T-helper 1 cell (primary cell): ENCODE results near the gene OR7E24.
A peak's percentile ranks its signal among the peaks of the same experiment; 100 is the strongest.
"Not testable (repeated sequence)": the region's sequence is repeated elsewhere in the genome, so short reads cannot be mapped to it uniquely, and the experiment has no call there.

Source experiments
- DNase-seq, 5 donors: peaks; one replicate each; pipeline ENCODE4 v3.0.0-alpha.2; 2012 to 2020
- total RNA-seq, 4 donors: gene quantifications; one replicate each; lab custom pipeline; 2026; lab: John Stamatoyannopoulos, UW

OR7E24 gene
- total RNA-seq: 0 reads per million in 4 donors

GRCh38 chr19:9250630-9251029, at the start of gene OR7E24:
Gene OR7E24 (plus strand): TSS chr19:9250930. CDS start chr19:9251044, 114 bp downstream.
- no peak for DNase-seq

GRCh38 chr19:9205501-9206113, 45.1 kb upstream of the OR7E24 start:
- DNase-seq: peak; percentile 30 to 52 (median 38)

- DNase-seq: no peak
Measured at GRCh38 chr19:9219489-9219888, 31.2 kb upstream of the OR7E24 start, which contains the start of gene OR7D4. Gene OR7D4 (minus strand): TSS chr19:9219589. CDS start chr19:9214837, 4,752 bp downstream.

- no peak for DNase-seq
Measured at GRCh38 chr19:9251236-9251635, 506 bp downstream of the OR7E24 start.

GRCh38 chr19:9283485-9283884, 32.8 kb downstream of the OR7E24 start:
- DNase-seq: not testable (repeated sequence)

- DNase-seq: no peak
Measured at GRCh38 chr19:9289231-9289884, 38.6 kb downstream of the OR7E24 start.

GRCh38 chr19:9295411-9295849, 44.7 kb downstream of the OR7E24 start:
- no peak for DNase-seq

GRCh38 chr19:9296336-9296735, 45.6 kb downstream of the OR7E24 start:
- no peak for DNase-seq
